OCI-LY1 (cell line): ENCODE data around the gene CTPS1.

Experiments
- H2AFZ ChIP-seq: fragments of 200-600 bp; sonication (generic), shearing (Covaris generic); 2 replicates; pipeline ENCODE4 v1.6.0; 2014; ENCODE audit warnings: antibody characterized with exemption, mild to moderate bottlenecking, low read length
- H3F3A ChIP-seq: fragments of 200-600 bp; sonication (generic), shearing (Covaris generic); 2 replicates; pipeline ENCODE4 v1.6.0; 2014; ENCODE audit warnings: mild to moderate bottlenecking, antibody characterized with exemption, low read length, moderate library complexity; ENCODE audit not compliant: insufficient read depth
- H3K27ac ChIP-seq: fragments of 200-600 bp; sonication (generic); 2 replicates; pipeline ENCODE4 v1.5.1; 2014; ENCODE audit warnings: low read length, mixed run types, mild to moderate bottlenecking, low read depth; ENCODE audit not compliant: poor library complexity, severe bottlenecking
- H3K27me3 ChIP-seq: fragments of 200-600 bp; sonication (generic); 2 replicates; pipeline ENCODE4 v1.6.0; 2014; ENCODE audit warnings: antibody characterized with exemption, mild to moderate bottlenecking, low read length, moderate library complexity; ENCODE audit not compliant: insufficient read depth
- H3K36me3 ChIP-seq: fragments of 200-600 bp; sonication (generic); 2 replicates; pipeline ENCODE4 v1.6.1; 2014; ENCODE audit warnings: mild to moderate bottlenecking, antibody characterized with exemption, low read length, moderate library complexity, mixed read lengths; ENCODE audit not compliant: insufficient read depth
- H3K4me1 ChIP-seq: fragments of 200-600 bp; sonication (generic); 2 replicates; pipeline ENCODE4 v1.5.1; 2014; ENCODE audit warnings: mild to moderate bottlenecking, low read length, moderate library complexity; ENCODE audit not compliant: insufficient read depth, severe bottlenecking
- H3K4me2 ChIP-seq: fragments of 200-600 bp; sonication (generic), shearing (Covaris generic); 2 replicates; pipeline ENCODE4 v1.6.1; 2014; ENCODE audit warnings: low read length
- H3K4me3 ChIP-seq: fragments of 200-600 bp; sonication (generic); 2 replicates; pipeline ENCODE4 v1.5.1; 2014; ENCODE audit warnings: low read length, low read depth, mild to moderate bottlenecking, mixed read lengths; ENCODE audit not compliant: poor library complexity, severe bottlenecking
- H3K79me2 ChIP-seq: fragments of 200-600 bp; shearing (Covaris generic); 2 replicates; pipeline ENCODE4 v1.6.1; 2016; ENCODE audit warnings: mixed run types, low read length, mixed read lengths; ENCODE audit not compliant: insufficient read depth
- H3K9ac ChIP-seq: fragments of 200-600 bp; sonication (generic), shearing (Covaris generic); 2 replicates; pipeline ENCODE4 v1.6.1; 2014; ENCODE audit warnings: mild to moderate bottlenecking, low read length, mixed read lengths
- H3K9me2 ChIP-seq: fragments of 200-600 bp; sonication (generic), shearing (Covaris generic); 2 replicates; pipeline ENCODE4 v1.6.1; 2014; ENCODE audit warnings: low read depth, mild to moderate bottlenecking, low read length, mixed read lengths
- H3K9me3 ChIP-seq: fragments of 200-600 bp; shearing (Covaris generic); 2 replicates; pipeline ENCODE4 v1.6.1; 2014; ENCODE audit warnings: low read length, mixed read lengths
- H4K20me1 ChIP-seq: fragments of 200-600 bp; sonication (generic), shearing (Covaris generic); 2 replicates; pipeline ENCODE4 v1.6.0; 2016; ENCODE audit warnings: mild to moderate bottlenecking, low read length; ENCODE audit not compliant: insufficient read depth
- CTCF ChIP-seq: fragments of 200-600 bp; sonication (generic), shearing (Covaris generic); IDR thresholded peaks from 2 replicates; pipeline ENCODE4 v1.5.1; 2017; ENCODE audit warnings: mild to moderate bottlenecking, antibody characterized with exemption, low read length, moderate library complexity, mixed read lengths
- EZH2 ChIP-seq: fragments of 200-600 bp; sonication (generic), shearing (Covaris generic); IDR thresholded peaks from 2 replicates; pipeline ENCODE4 v1.8.0; 2017; ENCODE audit warnings: borderline replicate concordance, mixed run types, mild to moderate bottlenecking, antibody characterized with exemption, low read length, moderate library complexity, mixed read lengths

Gene CTPS1

GRCh38 chr1:41033272-41033671 lies 53.8 kb downstream of the CTPS1 start:
- Histone ChIP-seq H3K4me1 (no peaks in the 10 kb centered on the region), H3K36me3 (peaks cover 45% of the 10 kb centered on the region), H3K4me3 (no peak overlapping the region), H3K9me3 (no peaks in the 10 kb centered on the region), H3K27me3 (no peaks in the 10 kb centered on the region), H4K20me1 (no peaks in the 10 kb centered on the region), H3K4me2 (no peak overlapping the region), H3F3A (no peaks in the 10 kb centered on the region), H3K27ac (no peak overlapping the region), H2AFZ (no peak overlapping the region), H3K9ac (no peak overlapping the region), H3K79me2 (no peaks in the 10 kb centered on the region), H3K9me2 (no peaks in the 10 kb centered on the region)
- TF ChIP-seq CTCF (no peak), EZH2 (no peak)

GRCh38 chr1:41037116-41037903 lies 57.8 kb downstream of the CTPS1 start:
- no peaks in the 10 kb centered on the region for H3F3A ChIP-seq
- peaks cover 32% of the 10 kb centered on the region for H3K36me3 ChIP-seq
- H2AFZ ChIP-seq: no peak overlapping the region
- no peaks in the 10 kb centered on the region for H3K9me2 ChIP-seq
- H3K4me2 ChIP-seq: no peak overlapping the region
- no peak for TF ChIP-seq CTCF
- no peak for TF ChIP-seq EZH2
- H3K4me3 ChIP-seq: no peak overlapping the region
- H4K20me1 ChIP-seq: no peaks in the 10 kb centered on the region
- no peaks in the 10 kb centered on the region for H3K27me3 ChIP-seq
- H3K9ac ChIP-seq: no peak overlapping the region
- H3K4me1 ChIP-seq: no peaks in the 10 kb centered on the region
- H3K79me2 ChIP-seq: no peaks in the 10 kb centered on the region
- H3K9me3 ChIP-seq: no peaks in the 10 kb centered on the region
- H3K27ac ChIP-seq: no peak overlapping the region

- no peak overlapping the region for H3K27ac ChIP-seq
- no peaks in the 10 kb centered on the region for H3K9me2 ChIP-seq
- no peak overlapping the region for H3K4me2 ChIP-seq
- TF ChIP-seq EZH2: no peak
- TF ChIP-seq CTCF: no peak
- H3K27me3 ChIP-seq: no peaks in the 10 kb centered on the region
- no peak overlapping the region for H2AFZ ChIP-seq
- H3K36me3 ChIP-seq: peaks cover 30% of the 10 kb centered on the region; the same call in 1 of the 2 replicates
- no peaks in the 10 kb centered on the region for H4K20me1 ChIP-seq
- no peak overlapping the region for H3K4me3 ChIP-seq
- H3F3A ChIP-seq: no peaks in the 10 kb centered on the region
- no peaks in the 10 kb centered on the region for H3K79me2 ChIP-seq
- H3K9ac ChIP-seq: no peak overlapping the region
- H3K9me3 ChIP-seq: no peaks in the 10 kb centered on the region
- H3K4me1 ChIP-seq: no peaks in the 10 kb centered on the region
Measured at GRCh38 chr1:41038110-41038509, 58.6 kb downstream of the CTPS1 start.
